OCI-M1 (cell line): Measurements from ENCODE around the gene PIEZO2.
"Not testable (repeated sequence)": the region's sequence is repeated elsewhere in the genome, so short reads cannot be mapped to it uniquely, and the experiment has no call there.

Source experiments
- DNase-seq: peaks from one replicate; lab custom pipeline; 2025; lab: John Stamatoyannopoulos, UW

Gene PIEZO2

DNA sequence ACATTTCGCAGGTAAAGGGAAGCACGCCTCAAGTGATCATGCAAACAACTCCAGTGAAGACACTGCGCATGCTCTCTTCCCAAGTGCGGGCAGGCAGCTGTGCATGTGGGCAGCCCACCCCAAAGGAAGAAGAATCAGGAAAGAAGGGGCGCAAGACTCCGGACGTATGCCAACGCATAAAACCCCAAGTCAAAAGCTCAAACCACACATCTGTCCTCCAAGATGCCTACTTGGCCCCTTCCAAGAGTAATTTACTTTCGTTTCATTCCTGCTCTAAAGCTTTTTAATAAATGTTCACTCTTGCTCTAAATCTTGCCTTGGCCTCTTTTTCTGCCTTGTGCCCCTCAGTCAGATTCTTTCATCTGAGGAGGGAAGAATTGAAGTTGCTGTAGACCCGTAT, 254.9 kb downstream of the PIEZO2 start:
- no peak for DNase-seq

DNA sequence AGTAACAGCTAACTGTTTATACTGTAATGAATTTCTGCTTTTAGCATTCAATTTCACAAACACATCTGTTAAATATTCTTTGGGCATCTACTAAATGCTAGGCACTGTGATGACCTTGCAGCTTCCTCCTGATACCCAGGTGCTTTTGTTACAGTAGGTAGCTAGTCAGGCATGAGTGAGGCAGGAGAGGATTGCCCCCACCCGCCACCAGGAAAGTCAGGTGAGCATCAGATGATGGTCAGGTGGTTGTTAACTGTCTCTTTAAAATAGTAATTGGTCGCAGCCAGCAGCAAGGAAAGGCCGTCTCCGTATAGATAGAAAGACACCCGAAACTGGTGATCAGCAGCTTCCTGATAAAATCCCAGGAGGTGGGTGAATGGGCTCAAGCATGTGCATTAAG, 255.6 kb downstream of the PIEZO2 start:
- no peak for DNase-seq

DNA sequence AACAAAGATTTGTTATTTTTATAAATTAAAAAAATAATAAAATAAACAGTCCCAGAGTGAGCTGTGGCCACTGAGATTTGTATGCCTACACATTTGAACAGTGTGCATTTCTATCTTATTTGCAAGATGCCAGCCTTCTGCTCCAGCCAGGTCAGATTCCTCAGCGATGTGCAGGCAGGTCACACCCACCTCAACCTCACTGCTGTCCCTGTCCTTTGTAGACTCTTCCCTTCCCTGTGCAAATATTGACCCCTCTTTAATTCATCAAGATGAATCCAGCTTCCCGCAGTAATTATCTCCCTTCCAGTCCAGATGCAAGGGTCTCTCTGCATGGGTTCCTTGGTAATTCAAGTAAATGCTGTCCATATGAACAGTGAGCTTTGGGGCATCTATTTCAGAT, 256.2 kb downstream of the PIEZO2 start:
- no peak for DNase-seq

GRCh38 chr18:10892786-10893185, 256.6 kb downstream of the PIEZO2 start:
- no peak for DNase-seq

- no peak for DNase-seq
Observed at GRCh38 chr18:10890022-10890421, 259.3 kb downstream of the PIEZO2 start.

DNA sequence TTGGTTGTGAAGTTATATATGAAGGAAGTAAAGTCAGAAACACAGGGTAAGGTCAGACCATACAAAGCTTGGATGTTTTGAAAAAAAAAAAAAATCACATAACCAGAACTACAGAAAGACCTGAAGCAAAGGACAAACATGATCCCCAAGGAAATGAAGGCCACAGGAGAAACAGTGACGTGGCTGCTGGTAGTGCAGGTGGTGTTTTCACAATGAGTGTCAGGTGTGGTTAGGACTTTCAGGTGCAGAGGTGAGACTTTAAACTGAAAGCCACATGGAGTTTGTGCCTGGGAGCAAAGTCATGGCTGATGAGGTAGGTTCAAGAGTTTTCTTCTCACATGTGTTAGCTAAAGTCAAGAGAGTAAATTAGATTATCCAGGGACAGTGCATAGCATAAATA, 270.7 kb downstream of the PIEZO2 start:
- no peak for DNase-seq

- no peak for DNase-seq
Observed at GRCh38 chr18:10877987-10878386, 271.4 kb downstream of the PIEZO2 start.

DNA sequence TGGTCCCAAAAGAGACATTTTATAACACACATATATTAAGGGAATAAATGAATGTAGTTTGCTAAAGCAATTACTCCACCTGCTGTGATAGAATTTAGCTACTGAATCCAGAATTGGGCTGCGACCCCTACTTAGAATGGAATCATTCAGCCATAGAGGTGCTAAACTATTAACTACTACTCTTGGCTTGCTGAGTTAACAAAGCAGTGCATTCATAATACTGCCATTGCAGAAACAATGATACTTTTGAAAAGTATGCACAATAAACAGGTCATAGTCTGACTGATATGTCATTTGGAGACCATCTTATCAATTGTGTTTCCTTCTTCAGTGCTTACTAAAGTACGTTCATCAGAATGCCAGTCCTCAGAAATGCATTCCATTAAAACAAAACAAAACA, 273.6 kb downstream of the PIEZO2 start:
- DNase-seq: no peak

DNA sequence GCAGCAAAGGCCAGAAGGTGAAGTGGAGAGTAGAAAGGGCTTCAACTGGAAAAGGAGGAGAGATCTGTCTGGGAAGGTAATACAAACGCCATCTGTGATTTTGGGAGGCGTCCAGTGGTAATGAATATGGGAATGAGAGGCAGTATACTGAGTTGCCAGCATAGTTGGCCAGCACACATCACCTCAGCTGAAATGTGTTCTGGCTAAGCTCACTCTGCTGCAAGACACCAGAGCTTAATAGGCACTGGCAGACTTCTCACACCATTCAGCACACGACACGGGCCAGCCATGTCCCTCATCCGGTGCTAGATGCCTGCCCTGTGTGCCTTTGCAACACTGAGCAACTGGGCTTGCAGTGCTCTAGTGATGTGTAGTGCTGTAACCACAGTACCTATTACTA, 277.1 kb downstream of the PIEZO2 start:
- DNase-seq: no peak

DNA sequence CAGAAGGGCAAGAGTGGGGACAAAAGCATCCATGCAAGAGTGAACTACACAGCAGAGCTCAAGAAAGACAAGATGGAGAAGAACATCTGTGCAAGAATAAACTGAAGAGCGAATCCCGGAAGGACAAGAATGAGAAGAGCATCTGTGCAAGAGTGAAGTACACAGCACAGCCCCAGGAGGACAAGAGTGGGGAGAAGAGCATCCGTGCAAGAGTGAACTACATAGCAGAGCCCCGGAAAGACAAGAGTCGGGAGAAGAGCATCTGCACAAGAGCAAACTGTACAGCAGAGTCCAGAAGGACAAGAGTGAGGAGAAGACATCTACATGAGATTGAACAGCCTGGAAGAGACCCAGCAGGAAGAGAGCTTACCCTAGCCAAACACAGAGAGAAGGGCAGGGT, 284.6 kb downstream of the PIEZO2 start:
- DNase-seq: no peak

GRCh38 chr18:10863026-10863425, 286.3 kb downstream of the PIEZO2 start:
- DNase-seq: no peak

GRCh38 chr18:10860928-10861327, 288.4 kb downstream of the PIEZO2 start:
- no peak for DNase-seq

- DNase-seq: no peak
Observed at GRCh38 chr18:10860382-10860781, 289.0 kb downstream of the PIEZO2 start.

GRCh38 chr18:10858477-10858876, 290.9 kb downstream of the PIEZO2 start:
- DNase-seq: no peak

- DNase-seq: no peak
Observed at GRCh38 chr18:10856132-10856531, 293.2 kb downstream of the PIEZO2 start.

DNA sequence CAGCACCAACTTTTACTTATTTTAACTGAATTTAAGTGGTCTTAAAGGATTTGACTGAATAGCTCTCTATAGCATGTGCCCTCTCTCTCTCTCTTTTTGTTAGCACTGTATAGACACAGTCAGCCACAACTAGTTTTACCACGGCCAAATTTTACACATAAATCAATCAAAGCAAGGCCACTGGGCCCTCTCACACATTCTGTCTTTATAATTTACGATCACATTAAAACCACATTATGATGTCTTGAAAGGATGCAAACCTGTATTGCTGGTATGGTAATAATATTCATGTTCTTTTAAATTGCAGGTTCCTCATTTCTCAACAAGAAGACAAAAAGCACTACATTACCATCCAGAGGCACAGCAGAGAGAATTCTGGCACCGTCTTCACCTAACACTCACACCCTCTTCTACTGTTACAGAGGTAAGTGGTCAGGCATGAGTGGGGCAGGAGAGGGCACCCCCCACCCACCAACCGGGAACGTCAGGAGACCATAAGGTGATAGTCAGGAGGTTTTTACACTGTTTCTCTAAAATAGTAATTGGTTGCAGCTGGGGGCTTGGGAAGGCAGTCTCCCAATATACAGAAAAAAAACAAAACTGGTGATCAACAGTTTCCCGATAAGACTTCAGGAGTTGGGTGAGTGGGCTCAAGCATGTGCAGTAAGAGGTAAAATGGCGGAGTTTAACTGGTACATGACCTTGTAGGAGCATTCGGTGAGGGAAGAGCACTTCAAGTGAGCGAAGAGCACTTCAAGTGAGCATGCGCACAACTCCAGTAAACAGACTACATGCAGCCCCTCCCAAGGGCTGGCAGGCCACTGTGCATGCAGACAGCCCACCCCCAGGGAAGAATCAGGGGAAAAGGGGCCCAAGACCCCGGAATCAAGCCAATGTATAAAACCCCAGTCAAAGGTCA, 296.7 kb downstream of the PIEZO2 start:
- DNase-seq: peak; percentile 39

DNA sequence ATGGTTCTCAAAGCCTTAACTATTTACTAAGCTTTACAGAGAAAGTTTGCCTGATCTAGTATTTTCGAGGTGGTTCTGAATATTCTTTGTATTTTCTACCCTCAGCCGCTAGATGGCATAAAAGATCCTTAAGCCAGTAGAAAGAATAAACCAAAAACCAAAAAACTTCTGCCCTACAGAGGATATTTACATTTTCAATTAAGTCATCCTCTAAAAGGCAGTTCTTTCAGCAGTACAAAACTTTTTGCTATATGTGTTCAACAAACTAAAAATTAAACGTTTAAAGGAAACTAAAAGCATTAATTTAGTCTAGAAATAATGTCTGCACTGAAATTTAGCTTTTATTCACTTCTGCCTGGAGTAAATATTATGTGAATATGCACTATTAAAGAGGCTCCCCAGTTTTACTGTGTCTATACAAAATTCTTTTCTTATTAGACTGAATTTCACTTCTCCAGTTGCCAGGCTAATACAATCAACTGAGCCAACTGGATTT, 297.5 kb downstream of the PIEZO2 start:
- peak; percentile 96 for DNase-seq

DNA sequence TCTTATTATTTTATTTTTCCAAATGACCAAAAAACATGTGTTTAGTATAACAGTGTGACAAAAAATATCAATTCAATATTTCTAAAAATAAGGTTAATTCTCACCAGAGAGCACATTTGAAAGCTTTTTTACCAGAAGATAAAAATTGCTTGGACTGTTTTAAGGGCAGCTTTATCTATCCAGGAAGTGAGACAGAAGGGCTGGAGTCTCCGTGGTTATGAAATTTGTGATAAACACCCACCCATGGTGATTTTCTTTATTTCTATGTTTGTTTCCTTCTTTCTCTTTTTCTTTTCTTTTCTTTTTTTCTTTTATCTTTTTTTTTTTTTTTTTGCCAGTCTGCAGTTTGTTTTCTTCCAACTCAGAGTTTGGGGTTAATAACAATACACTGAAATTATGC, 298.5 kb downstream of the PIEZO2 start:
- DNase-seq: peak; percentile 85

GRCh38 chr18:10850216-10850615, 299.2 kb downstream of the PIEZO2 start:
- no peak for DNase-seq

- no peak for DNase-seq
Observed at GRCh38 chr18:10847907-10848306, 301.5 kb downstream of the PIEZO2 start.

- no peak for DNase-seq
Observed at GRCh38 chr18:10847408-10847790, 302.0 kb downstream of the PIEZO2 start.

DNA sequence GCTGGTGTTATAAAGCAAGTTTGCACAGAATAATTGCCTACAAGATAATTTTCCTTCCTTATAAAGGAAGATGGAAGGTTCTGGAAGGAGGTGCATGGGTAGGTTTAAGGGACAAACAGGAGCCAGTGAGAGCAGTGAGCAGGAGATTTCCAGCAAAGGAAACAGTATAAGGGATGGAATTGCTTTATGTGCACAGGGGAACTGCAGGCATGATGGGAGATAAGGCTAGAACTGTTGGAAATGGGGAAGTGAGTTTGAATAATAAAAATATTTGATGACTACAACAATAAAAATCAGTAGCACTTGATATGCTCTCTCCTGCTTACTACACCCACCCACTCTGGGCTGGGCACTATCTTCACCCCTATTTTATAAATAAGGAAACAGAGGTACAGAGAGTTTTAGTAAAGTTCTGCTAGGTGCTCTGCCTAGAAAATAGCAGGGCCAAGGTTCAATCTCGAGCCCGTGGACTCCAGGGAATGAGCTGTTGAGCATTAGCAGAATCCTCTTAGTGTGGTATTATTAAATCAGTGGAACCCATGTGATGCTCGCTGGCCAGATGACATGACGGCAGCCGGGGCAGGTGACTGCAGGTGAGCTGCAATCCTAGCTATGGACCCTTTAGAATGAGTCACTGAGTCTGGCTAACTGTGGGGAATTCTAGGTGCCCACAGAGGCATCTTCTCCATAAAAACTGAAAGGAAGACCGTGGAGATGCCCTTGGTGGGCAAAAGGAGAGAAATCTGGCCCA, 302.5 kb downstream of the PIEZO2 start:
- DNase-seq: peak; percentile 66

- DNase-seq: not testable (repeated sequence)
Observed at GRCh38 chr18:10846035-10846434, 303.3 kb downstream of the PIEZO2 start.
